Measurements from ENCODE around the gene ZGPAT.

GRCh38 chr20:63708301-63709148 is 686 bp downstream of the ZGPAT start:
- TF ChIP-seq POLR2AphosphoS5 (IDR thresholded peaks at IDR 0.05) (no peak), CTCF (IDR thresholded peaks at IDR 0.05; ENCODE audit: poor library complexity, severe bottlenecking) (no peak), RAD21 (conservative IDR thresholded peaks at IDR 0.05) (no peak), TAF1 (IDR thresholded peaks at IDR 0.05; ENCODE audit: low read depth) (no peak), EP300 (conservative IDR thresholded peaks at IDR 0.05; ENCODE audit: poor library complexity, severe bottlenecking) (no peak), MXI1 (conservative IDR thresholded peaks at IDR 0.05; ENCODE audit: poor library complexity, severe bottlenecking) (no peak), SMC3 (conservative IDR thresholded peaks at IDR 0.05; ENCODE audit: poor library complexity) (no peak)
